CD4-positive, alpha-beta T cell (primary cell): ENCODE results near the gene FGD5. TPM values are rescaled to one million over a fixed set of nuclear protein-coding genes. Genes with fewer than 3 reads are reported as not detected.

Experiments used
- ATAC-seq: fragments of 200-7000 bp; cut with Tn5 transposase; one replicate; pipeline ENCODE4 v1.10.0; 2022; ENCODE audit warnings: mild to moderate bottlenecking; ENCODE audit not compliant: poor library complexity
- CTCF ChIA-PET: fragments of 350-600 bp; sonication (Branson Sonifier 250); formaldehyde crosslinking; loops from one replicate; lab custom pipeline; 2021; ENCODE audit warnings: antibody characterized with exemption, inconsistent platforms; lab: Charles Lee
- POLR2A ChIA-PET: fragments of 350-600 bp; sonication (Branson Sonifier 250); formaldehyde crosslinking; loops from one replicate; lab custom pipeline; 2021; ENCODE audit warnings: antibody characterized with exemption, inconsistent platforms; lab: Charles Lee
- DNase-seq, 14 experiments: peaks; one replicate each; pipeline ENCODE4 v3.0.0-alpha.2; 2013 to 2020; ENCODE audit warnings: mixed read lengths in 2 of 14
- H3K27ac ChIP-seq, 2 donors: one replicate each; pipeline versions ENCODE4 v1.5.1 to v1.7.0; 2013; ENCODE audit warnings: low read length in 2 of 2, low read depth in 1 of 2, mild to moderate bottlenecking in 1 of 2
- H3K27me3 ChIP-seq, 2 experiments: 1 replicate in 1 of 2; 2 replicates in 1 of 2; pipeline versions ENCODE4 v1.6.1 to v1.7.0; 2013; ENCODE audit warnings: low read length in 2 of 2, control low read depth in 1 of 2, mild to moderate bottlenecking in 1 of 2, moderate library complexity in 1 of 2; ENCODE audit not compliant: insufficient read depth in 2 of 2, control insufficient read depth in 1 of 2
- H3K36me3 ChIP-seq: one replicate; pipeline ENCODE4 v1.6.1; 2013; ENCODE audit warnings: low read length, control low read depth; ENCODE audit not compliant: insufficient read depth
- H3K4me1 ChIP-seq: one replicate; pipeline ENCODE4 v1.6.1; 2013; ENCODE audit warnings: low read length, control low read depth; ENCODE audit not compliant: insufficient read depth
- H3K4me3 ChIP-seq: one replicate; pipeline ENCODE4 v1.5.1; 2013; ENCODE audit warnings: mild to moderate bottlenecking, low read length, moderate library complexity
- H3K9me3 ChIP-seq, 2 experiments: 1 replicate in 1 of 2; 2 replicates in 1 of 2; pipeline versions ENCODE4 v1.6.1 to v1.7.0; 2013; ENCODE audit warnings: low read length in 2 of 2, mild to moderate bottlenecking in 2 of 2, control low read depth in 1 of 2, moderate library complexity in 1 of 2; ENCODE audit not compliant: control insufficient read depth in 1 of 2, insufficient read depth in 1 of 2
- H3K27ac Mint-ChIP-seq: one replicate; pipeline ENCODE4 v1.8.0; 2020; ENCODE audit warnings: mixed read lengths
- H3K27me3 Mint-ChIP-seq: one replicate; pipeline ENCODE4 v1.8.0; 2021; ENCODE audit warnings: mixed read lengths
- H3K36me3 Mint-ChIP-seq: one replicate; pipeline ENCODE4 v1.8.0; 2021; ENCODE audit warnings: low read depth, mixed read lengths
- H3K4me1 Mint-ChIP-seq: one replicate; pipeline ENCODE4 v1.8.0; 2021; ENCODE audit warnings: low read depth, mixed read lengths
- H3K4me3 Mint-ChIP-seq: one replicate; pipeline ENCODE4 v1.8.0; 2020; ENCODE audit warnings: mild to moderate bottlenecking, mixed read lengths
- H3K9me3 Mint-ChIP-seq: one replicate; pipeline ENCODE4 v1.8.0; 2020; ENCODE audit warnings: mixed read lengths
- intact Hi-C, 2 experiments: fragments of 100-400 bp; cut with DNase I in 1 of 2; cut with micrococcal nuclease in 1 of 2; formaldehyde crosslinking; loops; one replicate each; pipeline versions ENCODE4 v1.15.1 to v1.9.0; 2023 to 2025; cut with DNase I, micrococcal nuclease
- total RNA-seq, 174 experiments: library from RNA in 2 of 174; stranded (reverse) in 2 of 174; gene quantifications; one replicate each; pipeline ENCODE4 v1.2.3 and lab custom pipeline; 2021 to 2026
- TF ChIP-seq, protein P1 (sequence below): fragments of 200-600 bp; IDR thresholded peaks from one replicate; pipeline ENCODE4 v1.8.0; 2022; ENCODE audit warnings: antibody characterized with exemption, mild to moderate bottlenecking

FGD5 gene
- total RNA-seq, 2 experiments from 2014 or later: not detected

DNA sequence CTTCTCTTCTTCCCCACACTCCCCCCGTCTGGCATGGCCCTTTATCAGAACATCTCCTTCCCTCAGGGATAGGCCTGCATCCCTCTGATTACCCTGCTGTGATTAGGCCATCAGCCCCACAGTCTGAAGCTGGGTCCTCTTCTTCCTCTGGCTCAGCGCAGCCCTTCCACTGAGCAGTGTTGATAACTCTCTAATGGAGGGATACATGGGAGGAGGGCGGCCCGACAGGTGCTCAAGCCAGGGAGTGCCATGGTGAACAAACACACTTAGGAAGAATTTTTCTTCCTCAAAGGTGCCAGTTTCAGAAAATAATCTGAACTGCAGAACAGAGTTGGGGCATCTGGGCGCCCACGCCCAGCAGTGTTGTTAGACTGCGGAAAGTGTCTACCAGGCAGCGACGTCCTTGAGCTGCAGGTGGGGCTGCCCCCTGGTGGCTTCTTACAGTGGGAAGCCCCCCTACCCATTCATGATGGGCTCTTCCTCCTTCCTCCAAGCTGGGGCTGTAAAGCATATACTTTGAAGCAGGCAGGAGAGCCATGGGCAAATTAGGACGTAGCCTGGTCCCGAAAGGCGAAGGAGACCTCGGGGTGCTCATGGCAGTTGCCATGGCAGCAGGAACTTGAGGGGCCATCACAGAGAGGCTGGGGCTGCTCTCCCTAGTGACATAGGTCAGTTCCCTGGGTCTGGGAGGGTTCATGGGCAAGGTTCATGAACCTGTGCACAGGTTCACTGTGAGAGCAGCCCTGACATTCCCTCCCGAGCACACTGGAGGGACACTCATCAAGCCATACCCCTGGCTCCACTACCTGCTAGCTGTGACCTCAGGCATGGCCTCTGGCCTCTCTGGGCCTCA, 95.4 kb downstream of the FGD5 start:
- TF ChIP-seq, protein P1, sequence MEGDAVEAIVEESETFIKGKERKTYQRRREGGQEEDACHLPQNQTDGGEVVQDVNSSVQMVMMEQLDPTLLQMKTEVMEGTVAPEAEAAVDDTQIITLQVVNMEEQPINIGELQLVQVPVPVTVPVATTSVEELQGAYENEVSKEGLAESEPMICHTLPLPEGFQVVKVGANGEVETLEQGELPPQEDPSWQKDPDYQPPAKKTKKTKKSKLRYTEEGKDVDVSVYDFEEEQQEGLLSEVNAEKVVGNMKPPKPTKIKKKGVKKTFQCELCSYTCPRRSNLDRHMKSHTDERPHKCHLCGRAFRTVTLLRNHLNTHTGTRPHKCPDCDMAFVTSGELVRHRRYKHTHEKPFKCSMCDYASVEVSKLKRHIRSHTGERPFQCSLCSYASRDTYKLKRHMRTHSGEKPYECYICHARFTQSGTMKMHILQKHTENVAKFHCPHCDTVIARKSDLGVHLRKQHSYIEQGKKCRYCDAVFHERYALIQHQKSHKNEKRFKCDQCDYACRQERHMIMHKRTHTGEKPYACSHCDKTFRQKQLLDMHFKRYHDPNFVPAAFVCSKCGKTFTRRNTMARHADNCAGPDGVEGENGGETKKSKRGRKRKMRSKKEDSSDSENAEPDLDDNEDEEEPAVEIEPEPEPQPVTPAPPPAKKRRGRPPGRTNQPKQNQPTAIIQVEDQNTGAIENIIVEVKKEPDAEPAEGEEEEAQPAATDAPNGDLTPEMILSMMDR: no peak
- no peak overlapping the region for H3K27ac ChIP-seq
- intact Hi-C loops: no loop called here
- Mint-ChIP-seq H3K4me3 (no peak overlapping the region), H3K27ac (no peak overlapping the region), H3K36me3 (no peaks in the 10 kb centered on the region), H3K9me3 (no peaks in the 10 kb centered on the region), H3K4me1 (no peaks in the 10 kb centered on the region), H3K27me3 (no peaks in the 10 kb centered on the region)
- H3K36me3 ChIP-seq: no peaks in the 10 kb centered on the region
- H3K4me1 ChIP-seq: no peaks in the 10 kb centered on the region
- H3K4me3 ChIP-seq: no peak overlapping the region
- ATAC-seq (no peak), DNase-seq (no peak)
- H3K9me3 ChIP-seq: no peaks in the 10 kb centered on the region
- ChIA-PET POLR2A (no interaction called here), CTCF (no interaction called here)
- no peaks in the 10 kb centered on the region for H3K27me3 ChIP-seq

DNA sequence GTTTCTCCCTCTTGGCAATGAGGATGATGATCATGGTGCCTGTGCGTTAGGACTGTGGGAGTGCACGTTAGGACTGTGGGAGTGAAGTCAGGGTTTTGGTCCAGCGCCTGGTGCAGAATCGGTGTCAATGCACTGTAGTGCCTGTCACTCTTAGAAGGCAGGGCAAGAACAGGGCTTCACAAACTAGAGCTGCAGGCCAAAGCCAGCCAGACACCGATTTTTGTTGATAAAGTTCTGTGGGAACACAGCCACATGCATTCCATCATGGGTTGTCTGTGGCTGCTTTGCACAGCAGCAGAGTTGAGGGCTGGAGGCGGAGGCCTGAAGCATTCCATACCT, 96.0 kb downstream of the FGD5 start:
- intact Hi-C loops: loop anchor here in 1 of 2 experiments (5.0 kb wide), 1 partner anchor 57 kb away; no protein-coding TSS in a partner anchor
- no peaks in the 10 kb centered on the region for H3K36me3 Mint-ChIP-seq
- no peak for DNase-seq
- TF ChIP-seq, protein P1: no peak
- ATAC-seq: no peak
- H3K4me3 Mint-ChIP-seq: no peak overlapping the region
- H3K36me3 ChIP-seq: no peaks in the 10 kb centered on the region
- no peak overlapping the region for H3K27ac ChIP-seq
- H3K27ac Mint-ChIP-seq: no peak overlapping the region
- ChIA-PET POLR2A (no interaction called here), CTCF (no interaction called here)
- H3K4me1 ChIP-seq: no peaks in the 10 kb centered on the region
- no peaks in the 10 kb centered on the region for H3K4me1 Mint-ChIP-seq
- no peaks in the 10 kb centered on the region for H3K9me3 ChIP-seq
- H3K9me3 Mint-ChIP-seq: no peaks in the 10 kb centered on the region
- no peaks in the 10 kb centered on the region for H3K27me3 Mint-ChIP-seq
- H3K27me3 ChIP-seq: no peaks in the 10 kb centered on the region
- H3K4me3 ChIP-seq: no peak overlapping the region

DNA sequence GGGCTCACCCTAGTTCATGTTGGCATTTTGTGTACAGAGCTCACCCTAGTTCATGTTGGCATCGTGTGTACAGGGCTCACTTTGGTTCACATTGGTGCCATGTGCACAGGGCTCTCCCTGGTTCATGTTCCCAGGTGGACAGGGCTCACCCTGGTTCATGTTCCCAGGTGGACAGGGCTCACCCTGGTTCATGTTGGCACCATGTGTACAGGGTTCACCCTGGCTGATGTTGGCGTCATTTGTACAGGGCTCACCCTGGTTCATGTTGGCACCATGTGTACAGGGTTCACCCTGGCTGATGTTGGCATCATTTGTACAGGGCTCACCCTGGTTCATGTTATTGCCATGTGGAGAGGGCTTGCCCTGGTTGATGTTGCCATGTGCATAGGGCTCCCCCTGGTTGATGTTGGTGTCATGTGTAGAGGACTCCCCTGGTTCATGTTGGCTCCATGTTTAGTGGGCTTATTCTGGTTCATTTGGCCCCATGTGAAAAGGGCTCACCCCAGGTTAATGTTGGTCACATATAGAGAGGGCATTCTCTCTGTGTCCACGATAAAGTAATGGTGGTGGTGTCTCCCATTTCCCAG, 97.0 kb downstream of the FGD5 start:
- intact Hi-C loops: loop anchor here in 1 of 2 experiments (1.0 to 5.0 kb wide), 2 partner anchors 58 to 124 kb away; no protein-coding TSS in a partner anchor
- Histone ChIP-seq H3K4me3 (no peak overlapping the region), H3K9me3 (no peaks in the 10 kb centered on the region), H3K27me3 (no peaks in the 10 kb centered on the region), H3K36me3 (no peaks in the 10 kb centered on the region), H3K4me1 (no peaks in the 10 kb centered on the region), H3K27ac (no peak overlapping the region)
- Mint-ChIP-seq H3K27ac (no peak overlapping the region), H3K9me3 (no peaks in the 10 kb centered on the region), H3K27me3 (no peaks in the 10 kb centered on the region), H3K4me3 (no peak overlapping the region), H3K4me1 (no peaks in the 10 kb centered on the region), H3K36me3 (no peaks in the 10 kb centered on the region)
- DNase-seq (peak in 12 of 14 experiments; percentile 12 to 57 (median 31)), ATAC-seq (peak; percentile 63)
- TF ChIP-seq, protein P1: peak; percentile 35
- CTCF ChIA-PET: no interaction called here
- POLR2A ChIA-PET: no interaction called here
